Measurements from ENCODE around the gene ERICH6.

ERICH6 gene

DNA sequence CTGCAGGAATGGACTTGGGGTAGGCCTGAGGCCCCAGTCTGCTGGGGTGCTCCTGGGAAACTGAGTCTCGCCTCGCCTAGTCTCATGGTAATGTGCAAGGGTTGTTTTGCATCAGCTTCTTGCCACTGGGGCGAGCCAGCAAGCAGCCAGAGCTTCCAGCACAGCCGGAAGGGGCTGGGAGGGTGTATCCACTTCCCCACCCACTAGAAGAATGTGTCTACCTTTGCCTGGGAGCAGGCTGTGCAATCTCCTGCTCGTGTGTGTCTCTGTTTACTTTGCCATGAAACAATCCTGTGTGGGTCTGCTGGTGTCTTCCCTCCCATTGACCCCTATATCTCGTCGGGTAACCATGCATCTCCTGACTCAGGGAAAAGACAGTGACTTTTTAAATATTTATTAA, 21.8 kb upstream of the ERICH6 start:
- no peak overlapping the region for H3K4me3 ChIP-seq (ENCODE audit: low read length)
- TF ChIP-seq, protein P1, sequence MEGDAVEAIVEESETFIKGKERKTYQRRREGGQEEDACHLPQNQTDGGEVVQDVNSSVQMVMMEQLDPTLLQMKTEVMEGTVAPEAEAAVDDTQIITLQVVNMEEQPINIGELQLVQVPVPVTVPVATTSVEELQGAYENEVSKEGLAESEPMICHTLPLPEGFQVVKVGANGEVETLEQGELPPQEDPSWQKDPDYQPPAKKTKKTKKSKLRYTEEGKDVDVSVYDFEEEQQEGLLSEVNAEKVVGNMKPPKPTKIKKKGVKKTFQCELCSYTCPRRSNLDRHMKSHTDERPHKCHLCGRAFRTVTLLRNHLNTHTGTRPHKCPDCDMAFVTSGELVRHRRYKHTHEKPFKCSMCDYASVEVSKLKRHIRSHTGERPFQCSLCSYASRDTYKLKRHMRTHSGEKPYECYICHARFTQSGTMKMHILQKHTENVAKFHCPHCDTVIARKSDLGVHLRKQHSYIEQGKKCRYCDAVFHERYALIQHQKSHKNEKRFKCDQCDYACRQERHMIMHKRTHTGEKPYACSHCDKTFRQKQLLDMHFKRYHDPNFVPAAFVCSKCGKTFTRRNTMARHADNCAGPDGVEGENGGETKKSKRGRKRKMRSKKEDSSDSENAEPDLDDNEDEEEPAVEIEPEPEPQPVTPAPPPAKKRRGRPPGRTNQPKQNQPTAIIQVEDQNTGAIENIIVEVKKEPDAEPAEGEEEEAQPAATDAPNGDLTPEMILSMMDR (conservative IDR thresholded peaks at IDR 0.05; ENCODE audit: low read length) = no peak
- DNase-seq (ENCODE audit: low read depth) = no peak

DNA sequence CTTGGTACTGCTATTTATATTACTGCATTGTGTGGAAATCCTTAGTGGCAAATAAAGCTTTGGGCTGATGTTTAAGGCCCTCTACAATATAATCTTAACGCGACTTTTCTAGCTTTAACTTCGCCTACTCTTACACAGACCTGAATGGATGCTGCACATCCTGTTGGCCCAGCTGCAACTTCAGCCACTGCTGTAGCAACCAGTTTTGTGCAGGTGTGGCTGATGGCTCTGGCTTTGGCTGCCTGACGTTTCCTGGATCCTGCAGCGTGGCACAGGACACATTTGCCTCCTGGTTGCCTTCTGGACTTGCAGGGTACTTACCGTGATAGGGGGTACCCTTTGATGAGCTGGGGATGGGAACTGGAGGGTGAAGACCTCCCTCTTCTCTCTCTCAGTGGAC, 20.2 kb upstream of the ERICH6 start:
- DNase-seq (ENCODE audit: low read depth) = no peak
- TF ChIP-seq, protein P1 (conservative IDR thresholded peaks at IDR 0.05; ENCODE audit: low read length) = no peak
- no peak overlapping the region for H3K4me3 ChIP-seq (ENCODE audit: low read length)

- no peak for DNase-seq (ENCODE audit: low read depth)
- TF ChIP-seq, protein P1 (conservative IDR thresholded peaks at IDR 0.05; ENCODE audit: low read length) = no peak
- H3K4me3 ChIP-seq (ENCODE audit: low read length) = no peak overlapping the region
These were observed 18.5 kb upstream of the ERICH6 start for GRCh38 chr3:150722267-150722666.

DNA sequence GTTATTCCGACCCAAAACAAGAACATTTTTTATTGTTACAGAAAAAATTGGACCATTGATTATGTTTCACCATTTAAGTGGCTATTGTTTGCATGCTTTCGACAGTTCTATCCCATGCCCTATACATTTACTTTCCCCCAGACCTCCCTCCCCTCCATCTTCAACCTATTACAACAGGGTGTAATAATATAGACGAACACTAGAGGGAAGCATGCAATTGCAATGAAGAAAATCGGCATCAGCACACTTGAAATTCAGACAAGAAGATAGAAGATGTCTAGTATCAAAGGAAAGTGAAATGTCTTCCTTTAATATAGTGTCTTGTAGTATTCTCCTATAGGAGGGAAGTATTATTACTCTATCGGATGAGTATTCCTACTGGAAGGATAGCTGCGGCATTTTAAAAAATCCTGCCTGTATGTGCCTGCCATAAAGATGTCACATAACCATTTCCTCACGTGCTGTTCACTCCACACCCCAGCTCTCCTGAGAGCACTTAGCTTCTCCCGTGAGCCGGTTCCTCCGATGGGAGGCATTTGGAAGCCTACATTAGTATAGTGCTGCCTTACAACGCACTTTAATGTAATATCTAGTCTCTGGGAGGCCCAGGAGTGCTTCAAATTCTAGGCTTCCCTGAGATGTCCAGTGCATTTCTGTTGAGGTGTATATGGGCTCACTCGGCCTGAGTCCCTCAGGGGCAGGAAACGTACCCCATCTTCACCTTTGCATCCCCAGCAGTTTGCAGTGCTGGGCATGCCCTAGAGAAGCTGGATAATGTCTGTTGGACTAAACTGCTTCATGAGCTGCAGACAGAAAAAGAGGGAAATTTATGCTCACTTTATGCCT, 17.8 kb upstream of the ERICH6 start:
- TF ChIP-seq, protein P1 (conservative IDR thresholded peaks at IDR 0.05; ENCODE audit: low read length) = peak; percentile 81
- peak; percentile 64 for DNase-seq (ENCODE audit: low read depth)
- H3K4me3 ChIP-seq (ENCODE audit: low read length) = no peak overlapping the region

GRCh38 chr3:150720444-150720843, 16.7 kb upstream of the ERICH6 start:
- no peak for DNase-seq (ENCODE audit: low read depth)

DNA sequence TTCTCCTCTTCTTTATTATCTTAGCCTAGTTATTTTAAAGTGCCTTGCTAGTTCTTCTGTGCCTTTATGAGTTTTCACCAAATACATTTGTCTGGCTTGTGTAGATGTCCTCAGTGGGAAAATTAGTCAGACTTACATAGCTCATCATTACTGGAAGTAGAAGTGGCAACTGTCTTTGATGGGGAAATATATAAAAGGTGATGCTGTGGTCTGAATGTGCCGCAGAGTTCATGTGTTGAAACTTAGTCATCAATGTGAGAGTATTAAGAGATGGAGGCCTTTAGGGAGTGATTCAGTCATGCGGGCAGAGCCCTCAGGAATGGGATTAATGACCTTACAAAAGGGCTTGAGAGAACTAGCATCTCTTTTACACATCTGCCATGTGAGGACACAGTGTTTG, 6.4 kb upstream of the ERICH6 start:
- no peak for DNase-seq (ENCODE audit: low read depth)
- TF ChIP-seq, protein P1 (conservative IDR thresholded peaks at IDR 0.05; ENCODE audit: low read length) = no peak

More at GRCh38 chr3:150720444-150720843, 16.7 kb upstream of the ERICH6 start:
- no peak overlapping the region for H3K4me3 ChIP-seq (ENCODE audit: low read length)
- TF ChIP-seq, protein P1 (conservative IDR thresholded peaks at IDR 0.05; ENCODE audit: low read length) = no peak

GRCh38 chr3:150703299-150703755, 393 bp downstream of the ERICH6 start:
- TF ChIP-seq, protein P1 (conservative IDR thresholded peaks at IDR 0.05; ENCODE audit: low read length) = no peak
- H3K4me3 ChIP-seq (ENCODE audit: low read length) = peak overlapping the region; percentile 81
- DNase-seq (ENCODE audit: low read depth) = no peak

More for the DNA sequence above, 6.4 kb upstream of the ERICH6 start:
- H3K4me3 ChIP-seq (ENCODE audit: low read length) = no peak overlapping the region

Data from AG10803 (cell line).